GM18499 (cell line): ENCODE measurements around the gene NTM.

ENCODE experiments used
- ATAC-seq: cut with Tn5 transposase; IDR thresholded peaks from one replicate; pipeline ENCODE4 v1.9.1; 2021; ENCODE audit warnings: moderate number of reproducible peaks; ENCODE audit not compliant: insufficient read depth, unreplicated experiment

NTM gene

DNA sequence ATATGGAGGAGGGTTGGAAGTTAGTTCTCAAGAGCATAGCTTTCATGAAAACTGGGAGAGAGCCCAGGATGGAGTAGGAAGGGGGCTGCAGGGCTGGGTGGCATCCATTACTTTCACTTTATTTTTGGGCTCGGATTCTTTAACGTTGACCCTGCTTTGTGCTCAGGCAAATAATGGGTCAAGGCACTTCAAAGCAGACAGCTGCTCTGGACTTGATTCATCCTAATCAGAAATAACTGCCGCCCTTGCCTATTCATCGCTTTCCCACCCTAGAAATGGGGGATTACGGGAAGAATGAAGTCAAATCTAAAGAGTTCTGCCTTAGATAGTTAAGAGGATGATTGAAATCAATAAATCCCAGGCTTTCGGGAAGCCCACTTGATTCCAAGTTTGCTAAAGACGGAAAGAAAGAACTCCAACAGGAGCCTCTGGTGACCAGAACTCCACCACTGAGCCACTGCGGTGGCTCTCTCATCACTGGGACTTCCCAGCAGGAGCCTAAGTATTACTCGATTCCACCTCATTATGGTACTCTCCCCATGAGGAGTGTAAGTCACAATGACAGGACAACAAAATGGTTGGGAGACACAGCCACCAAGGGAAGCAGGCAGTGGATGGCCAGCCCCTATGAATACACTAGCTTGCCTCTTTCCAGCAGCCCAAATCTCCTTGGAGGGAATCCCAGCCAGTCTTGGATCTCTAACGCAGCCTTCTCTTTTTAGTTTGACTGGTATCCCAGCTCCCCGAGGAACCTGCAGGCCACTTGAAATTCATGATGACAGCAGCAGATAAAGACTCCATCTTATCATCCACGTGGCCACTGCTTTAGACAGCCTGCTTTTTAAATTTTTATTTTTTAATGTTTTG, 815.5 kb downstream of the NTM start:
- no peak for ATAC-seq

DNA sequence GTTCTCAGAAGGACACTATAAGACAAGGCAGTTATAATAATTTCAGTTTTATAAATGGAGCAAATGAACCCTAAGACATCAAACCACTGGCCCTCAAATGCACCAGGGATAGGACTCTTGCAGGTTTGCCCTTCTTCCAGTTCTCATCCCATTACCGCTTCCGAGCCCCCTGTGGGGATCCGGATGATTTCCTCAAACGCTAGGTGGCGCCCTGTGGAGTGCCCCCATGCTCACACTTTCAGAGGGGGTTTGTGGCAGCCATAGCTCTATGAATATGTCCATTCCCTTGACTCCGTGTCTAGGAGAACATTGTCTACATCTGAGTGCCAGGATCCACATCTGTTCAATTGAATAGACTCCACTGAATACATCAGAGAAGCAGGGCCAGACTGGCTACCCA, 816.3 kb downstream of the NTM start:
- ATAC-seq: no peak

DNA sequence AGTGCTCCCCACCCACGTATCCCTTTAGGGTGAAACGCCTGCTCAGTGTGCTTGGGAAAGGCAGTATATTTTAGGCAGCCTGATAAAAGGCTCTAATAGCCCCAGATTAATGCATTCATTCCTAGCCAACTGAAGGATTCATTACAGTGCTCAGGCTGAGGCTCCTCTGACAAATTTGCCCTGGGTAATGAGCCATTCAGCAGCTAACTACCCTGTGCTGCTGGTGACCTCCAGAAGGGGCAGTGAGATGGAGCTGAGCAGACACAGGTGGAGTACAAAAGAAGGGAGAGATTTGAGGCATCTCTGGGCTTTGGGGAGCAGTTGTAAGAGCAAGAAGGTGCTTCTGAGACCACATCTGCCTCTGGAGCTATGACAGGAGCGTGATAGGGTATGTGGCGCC, 817.0 kb downstream of the NTM start:
- ATAC-seq: no peak

DNA sequence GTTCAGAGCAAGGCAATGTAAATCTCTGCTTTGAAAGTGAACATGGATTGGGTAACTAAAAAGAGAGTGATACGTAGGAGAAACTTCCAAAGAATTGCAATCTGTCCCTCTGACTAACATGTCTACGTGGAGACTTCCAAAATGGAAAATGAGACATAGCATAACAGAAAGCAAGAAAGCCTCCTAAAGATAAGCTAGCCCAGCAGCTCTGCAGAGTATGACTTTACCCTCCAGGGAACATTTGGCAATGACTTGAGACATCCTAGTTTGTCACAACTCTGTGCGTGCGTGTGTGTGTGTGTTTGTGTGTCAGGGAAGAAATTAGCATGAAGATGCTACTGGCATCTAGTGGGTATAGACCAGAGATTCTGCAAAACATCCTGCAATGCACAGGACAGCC, 817.4 kb downstream of the NTM start:
- ATAC-seq: no peak

DNA sequence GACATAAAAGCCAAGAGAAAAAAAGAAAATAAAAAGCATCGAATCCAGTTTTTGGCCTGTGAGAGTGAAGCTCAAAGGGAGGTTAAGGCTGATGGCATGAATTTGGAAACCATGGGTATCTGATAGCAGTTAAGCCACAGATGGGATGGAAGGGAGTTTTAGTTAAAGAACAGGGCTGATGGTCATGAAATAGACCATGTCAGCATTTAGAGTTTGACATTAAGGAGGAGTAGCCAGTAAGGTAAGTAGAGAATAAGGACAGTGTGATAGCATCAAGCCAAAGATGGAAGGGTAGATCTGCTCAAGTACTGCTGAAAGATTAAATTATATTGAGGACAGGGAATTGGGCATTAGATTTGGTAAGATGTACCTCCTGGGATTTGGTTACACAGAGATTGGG, 826.5 kb downstream of the NTM start:
- no peak for ATAC-seq

DNA sequence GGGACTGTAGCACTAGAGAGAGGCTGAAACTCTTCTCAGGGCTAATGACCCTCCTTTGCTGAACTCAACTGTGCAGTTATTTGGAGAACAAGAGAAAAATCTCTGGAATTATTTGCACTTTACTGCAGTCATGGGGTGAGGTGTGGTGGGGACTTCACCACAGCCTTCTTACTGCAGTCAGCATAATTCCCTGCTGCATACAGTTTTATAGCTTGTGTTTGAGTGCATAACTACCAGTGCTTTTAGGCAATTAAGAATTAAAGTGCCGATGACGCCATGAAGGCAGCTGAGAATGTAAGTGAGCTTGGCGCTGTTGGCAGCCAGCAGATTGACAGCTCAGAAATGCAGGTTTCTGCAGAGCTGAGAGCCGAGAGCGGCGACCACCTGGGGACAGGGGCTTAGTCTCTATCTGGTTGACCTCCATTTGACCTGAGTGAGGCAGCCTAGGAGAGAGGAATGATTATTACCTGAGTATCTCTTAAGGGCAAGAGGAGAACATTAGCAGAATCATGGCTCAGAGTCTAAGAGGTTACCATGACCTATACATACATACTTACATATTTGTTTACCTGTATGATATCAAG, 830.0 kb downstream of the NTM start:
- no peak for ATAC-seq

DNA sequence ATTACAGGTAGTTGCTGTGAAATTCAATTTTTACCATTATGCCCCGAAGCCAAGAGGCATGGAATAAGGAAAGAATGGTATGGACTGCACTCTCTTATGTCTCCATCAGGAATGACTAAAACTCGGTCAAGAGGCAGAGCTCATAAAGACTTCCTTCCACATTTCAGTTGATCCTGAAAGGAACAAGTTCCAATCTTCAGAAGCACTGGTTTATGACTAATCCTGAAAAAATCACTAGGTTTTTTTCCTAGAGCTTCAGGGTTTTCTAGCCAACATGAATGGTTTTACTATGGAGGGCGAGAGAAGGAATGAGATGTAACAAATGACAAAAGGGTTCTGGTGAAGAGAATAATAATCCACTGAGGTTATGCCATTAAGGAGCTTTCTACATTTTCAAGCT, 832.2 kb downstream of the NTM start:
- ATAC-seq: no peak

DNA sequence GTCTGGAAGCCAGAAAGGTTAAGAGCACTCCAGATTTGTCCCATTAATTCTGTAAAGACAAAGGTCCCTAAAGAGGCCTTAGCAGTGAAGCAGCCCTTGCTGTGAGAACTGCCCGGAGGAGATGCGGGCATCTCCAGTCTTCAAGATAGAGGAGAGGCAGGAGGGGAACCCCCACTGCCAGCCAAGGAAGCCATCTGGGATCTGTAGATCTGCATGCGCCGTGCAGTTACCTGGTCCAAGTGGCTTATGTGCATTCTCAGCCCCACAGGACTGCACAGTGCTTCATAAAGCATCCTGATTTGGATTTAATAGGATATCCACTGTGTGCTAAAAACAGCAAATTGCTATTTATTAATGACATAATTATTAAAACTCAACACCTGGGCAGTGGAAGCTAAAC, 834.6 kb downstream of the NTM start:
- no peak for ATAC-seq

DNA sequence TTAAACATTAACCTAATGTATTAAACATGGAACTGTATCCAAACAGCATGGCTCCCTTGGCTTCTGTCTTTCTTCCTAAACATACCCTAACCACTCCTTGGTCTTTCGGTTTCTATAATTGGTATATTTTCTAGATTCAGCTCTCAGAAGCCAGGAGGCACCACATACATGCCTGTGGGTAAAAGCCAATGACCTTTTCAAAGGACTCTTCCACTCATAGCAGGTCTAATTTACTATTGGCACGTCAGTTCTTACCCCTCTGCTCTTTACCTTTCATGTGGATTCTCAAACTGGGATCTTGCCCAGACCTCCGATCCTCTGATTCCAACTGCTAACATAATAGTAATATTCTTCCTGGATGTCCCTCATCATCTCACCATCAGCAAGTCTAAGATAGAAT, 835.1 kb downstream of the NTM start:
- ATAC-seq: no peak

DNA sequence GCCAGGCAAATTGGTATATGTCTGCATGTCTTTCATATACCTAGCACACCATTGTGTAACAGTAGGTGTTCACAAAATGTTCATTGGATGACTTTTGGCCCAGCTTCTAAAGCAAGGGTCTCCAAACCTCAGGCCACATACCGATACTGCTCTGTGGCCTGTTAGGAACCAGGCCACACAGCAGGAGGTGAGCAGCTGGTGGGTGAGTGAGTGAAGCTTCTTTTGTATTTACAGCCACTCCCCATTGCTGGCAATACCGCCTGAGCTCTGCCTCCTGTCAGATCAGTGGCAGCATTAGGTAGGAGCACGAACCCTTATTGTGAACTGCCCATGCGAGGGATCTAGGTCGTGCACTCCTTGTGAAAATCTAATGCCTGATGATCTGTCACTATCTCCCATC, 836.6 kb downstream of the NTM start:
- ATAC-seq: no peak

DNA sequence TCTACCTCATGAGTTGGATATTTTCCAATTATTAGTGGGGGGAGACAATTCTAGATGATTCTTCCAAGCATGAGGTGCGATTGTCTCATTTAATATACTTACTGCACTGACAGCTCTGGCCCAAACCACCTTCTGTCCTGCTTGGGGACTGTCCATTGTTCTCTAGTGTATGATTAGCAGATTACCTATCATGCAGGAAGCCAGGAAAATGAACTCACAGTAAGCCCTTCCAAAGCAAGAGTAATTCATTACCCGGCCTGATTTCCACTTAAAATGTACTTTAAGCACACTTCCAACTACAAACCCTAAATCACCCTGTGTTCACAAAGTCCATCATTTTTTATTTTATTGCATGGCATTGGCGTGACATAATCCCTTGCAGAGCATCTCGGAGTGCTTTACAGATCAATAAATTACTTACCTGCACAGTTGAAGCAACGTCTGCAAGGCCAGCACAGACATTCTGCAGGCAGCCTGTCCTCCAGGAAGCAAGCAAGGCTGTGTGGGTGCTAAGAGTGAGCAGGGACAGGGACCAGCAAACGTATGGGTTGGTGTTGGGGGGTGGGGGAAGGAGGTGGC, 838.2 kb downstream of the NTM start:
- ATAC-seq: no peak

DNA sequence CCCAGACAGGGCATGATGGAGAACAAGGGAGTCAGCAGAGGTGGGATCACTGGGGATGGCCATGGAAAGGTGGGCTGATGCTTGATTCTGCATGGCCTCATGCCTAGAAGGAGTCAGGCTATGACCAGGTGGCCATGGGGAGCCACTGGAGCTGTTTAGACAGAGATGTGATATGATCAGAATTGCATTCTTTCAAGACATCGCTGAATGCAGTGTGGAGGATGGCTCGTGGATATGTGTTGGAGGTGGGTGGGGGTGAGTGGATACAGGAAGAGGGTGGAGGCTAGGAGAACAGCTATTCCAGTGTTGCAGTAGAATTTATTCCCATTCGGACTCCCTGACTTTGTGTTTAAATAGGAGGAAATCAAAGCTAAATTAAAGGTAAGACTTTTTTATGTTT, 841.1 kb downstream of the NTM start:
- ATAC-seq: no peak

DNA sequence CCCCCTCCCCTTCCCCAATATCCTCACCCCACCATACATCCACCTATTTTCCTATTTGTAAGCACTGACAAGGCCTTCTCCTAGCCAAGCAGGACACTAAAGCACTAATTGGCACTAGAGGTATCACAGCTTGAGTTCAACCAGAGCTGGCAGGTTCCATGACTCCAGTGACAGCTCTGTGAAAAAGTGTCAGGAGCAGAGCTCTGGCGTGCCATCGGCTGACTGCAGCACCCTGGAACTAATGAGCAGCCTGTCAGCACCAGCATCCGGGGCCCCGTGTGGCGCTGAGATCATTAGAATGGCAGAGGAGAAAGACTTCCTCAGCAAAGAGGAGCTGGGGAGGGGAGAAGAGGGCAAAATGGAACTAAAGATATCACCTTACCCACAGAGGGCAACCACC, 847.4 kb downstream of the NTM start:
- no peak for ATAC-seq

DNA sequence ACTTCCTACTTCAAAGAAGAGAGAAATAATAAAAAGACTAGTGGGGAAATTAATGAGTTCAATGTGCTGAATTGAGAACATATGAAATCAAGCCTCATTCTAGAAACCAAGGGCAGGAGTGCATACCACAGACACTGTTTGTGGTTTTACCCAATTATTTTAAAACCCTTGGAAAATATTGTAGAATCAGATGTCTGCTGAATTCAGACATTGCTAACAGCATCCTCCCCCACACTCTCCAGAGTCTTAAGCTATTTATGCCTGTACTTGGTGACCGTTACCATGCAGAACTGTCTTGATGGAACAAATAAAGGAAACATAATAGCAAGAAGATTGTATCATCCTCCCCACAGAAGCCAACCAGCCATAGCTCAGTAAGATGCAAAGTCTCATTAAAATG, 850.1 kb downstream of the NTM start:
- ATAC-seq: no peak

DNA sequence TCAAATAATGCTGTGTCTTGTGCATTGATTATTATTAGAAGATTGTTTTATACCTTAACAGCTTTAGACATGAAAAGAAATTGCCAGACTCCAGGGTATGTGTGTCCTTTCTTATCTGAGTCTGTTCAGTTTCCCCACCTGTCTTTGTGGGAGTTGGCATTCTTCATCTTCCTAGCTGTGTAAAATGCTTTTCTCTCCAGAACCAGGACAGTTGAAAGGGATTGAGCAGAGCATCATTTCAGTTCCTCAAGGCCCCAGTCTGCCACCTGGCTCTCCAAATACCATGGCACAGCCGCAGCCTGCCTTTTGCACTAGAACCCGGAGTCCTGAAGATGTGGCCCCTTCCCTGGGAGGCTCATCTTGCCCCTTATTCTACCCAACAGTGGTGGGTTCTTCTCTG, 851.9 kb downstream of the NTM start:
- ATAC-seq: no peak

DNA sequence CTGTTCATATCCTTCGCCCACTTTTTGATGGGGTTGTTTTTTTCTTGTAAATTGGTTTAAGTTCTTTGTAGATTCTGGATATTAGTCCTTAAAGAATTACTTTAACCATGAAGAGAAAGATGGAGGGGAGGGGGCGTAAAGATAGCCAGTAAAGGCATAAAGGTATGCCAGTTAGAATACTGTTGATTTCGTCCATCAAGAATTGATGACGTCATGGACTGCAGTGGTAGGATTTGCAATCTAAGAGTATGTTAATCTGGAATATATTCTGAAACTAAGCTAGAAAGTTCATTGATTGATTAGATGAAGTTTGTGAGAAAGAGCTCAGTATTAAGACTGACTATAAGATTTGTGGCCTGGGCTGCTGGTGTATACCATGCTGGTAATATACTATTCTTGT, 856.1 kb downstream of the NTM start:
- no peak for ATAC-seq

DNA sequence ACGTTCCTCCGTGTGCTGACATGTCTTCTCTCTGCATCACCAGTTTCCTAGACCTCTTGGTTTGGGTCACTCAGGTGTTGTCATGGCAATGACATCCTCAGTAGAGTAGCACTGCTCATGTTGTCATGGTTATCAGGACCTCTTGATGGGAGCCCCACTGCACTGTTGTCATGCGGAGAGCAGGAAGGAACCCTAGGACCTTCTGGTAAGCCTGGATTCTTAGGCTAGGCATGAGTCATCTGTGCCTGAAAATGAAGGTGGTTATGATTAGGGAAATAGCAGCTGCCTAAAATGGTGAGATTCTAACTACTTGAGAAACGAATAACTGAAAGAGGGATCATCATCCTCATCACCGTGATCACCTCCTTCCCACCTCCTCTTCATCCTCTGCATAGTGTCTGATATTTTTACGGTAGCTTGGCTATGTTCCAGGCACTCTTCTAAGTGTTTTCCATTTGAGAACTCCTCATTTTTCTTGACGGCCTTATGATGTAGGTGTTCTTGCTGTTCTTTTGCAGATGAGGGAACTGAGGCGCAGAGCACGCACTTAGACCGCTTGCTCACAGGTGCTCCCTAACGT, 858.4 kb downstream of the NTM start:
- ATAC-seq: no peak

DNA sequence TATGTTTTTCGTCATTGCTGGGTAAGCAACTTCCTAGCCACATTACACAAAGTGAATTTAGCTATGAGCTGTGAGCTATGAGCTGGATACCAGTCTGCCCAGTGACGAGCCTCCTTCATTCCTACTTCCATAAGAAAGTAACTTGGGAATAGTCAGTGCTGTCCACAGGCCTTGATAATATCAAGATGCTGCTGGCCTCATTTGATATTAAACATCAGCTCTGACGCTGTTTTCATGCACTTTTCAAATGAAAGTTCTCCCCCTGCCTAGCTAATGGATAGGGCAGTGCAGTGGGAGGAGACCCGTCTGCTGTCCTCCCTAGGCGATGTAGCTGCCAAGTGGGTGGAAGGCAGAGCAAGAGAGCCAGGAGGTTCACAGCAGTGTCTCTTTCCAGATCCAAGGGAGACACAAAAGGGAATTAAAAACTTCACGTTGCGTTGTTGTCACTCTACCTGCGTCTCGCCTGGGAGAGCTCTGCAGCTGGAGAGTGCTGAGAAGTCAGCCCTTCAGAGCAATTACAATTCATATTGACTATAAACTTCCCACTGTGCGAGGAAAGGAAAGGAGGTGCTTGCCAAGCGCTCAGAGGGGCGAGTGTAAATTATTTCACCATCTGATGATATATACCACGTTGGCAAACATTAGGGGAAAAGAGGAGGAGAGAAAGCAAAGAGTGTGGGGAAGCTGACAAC, 861.4 kb downstream of the NTM start:
- ATAC-seq: no peak

DNA sequence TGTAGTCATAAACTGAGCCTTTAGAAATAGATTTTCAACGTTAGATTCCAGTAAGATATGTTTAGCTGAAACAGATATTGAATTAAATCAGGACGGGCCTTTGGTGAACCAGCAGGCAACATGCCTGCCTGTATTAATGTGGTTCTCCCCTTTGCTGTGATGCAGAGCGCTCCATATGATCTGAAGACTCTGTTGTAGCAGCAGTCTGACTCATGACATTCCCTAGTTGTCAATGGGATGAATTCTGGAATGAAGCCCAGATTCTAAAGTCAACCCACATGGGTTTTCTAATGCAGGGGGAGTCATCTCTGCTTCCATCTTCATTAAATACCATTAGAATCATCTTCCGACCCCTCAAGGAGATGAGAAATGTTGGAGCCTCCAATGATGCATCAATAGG, 864.5 kb downstream of the NTM start:
- ATAC-seq: no peak

DNA sequence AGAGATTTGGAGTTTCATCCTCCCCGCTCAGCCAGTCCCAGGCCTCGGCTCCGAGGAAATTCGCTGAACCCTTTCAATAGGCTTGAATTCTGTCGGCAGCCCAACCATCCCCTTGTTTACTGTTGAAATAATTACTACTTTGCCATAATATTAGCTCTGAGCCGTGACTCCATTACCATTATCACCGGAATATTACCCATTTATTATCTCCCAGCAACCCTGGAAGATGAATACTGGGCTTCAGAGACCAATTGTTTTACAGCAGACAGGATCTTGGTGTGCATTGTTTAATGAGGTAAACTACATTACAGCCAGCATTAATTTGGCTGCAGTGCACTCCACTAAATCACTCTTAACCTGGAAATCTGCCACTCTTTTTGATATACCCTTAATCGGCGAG, 867.4 kb downstream of the NTM start:
- ATAC-seq: no peak

DNA sequence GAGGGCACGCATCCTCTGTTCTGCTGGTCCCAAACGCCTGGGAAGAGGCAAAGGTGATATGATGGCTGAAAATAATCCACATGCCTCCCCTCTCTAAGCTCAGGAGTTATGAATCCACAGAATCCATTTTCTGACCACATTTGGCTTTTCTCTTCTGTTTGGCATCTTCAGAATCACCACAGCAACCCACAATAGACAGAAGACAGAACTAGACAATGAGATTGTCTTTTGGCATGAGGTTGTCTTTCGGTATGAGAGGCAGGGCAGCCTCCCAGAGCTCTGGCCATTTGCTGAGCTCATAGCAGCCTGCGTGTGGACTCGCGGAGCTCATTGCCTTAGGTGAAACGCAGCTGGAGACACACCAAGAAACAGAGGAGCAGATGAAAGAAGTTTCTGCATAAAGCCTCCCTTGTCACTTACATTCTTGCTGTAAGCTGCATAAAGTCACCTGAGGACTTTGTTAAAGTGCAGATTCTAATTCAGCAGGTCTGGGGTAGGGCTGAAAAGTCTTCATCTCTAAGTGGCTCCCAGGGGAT, 868.0 kb downstream of the NTM start:
- no peak for ATAC-seq
